Measurements from ENCODE around the gene ZBTB3. TPM values are rescaled to one million over a fixed set of nuclear protein-coding genes. Genes with fewer than 3 reads are reported as not detected.
A peak's percentile ranks its signal among the peaks of the same experiment; 100 is the strongest.

Gene ZBTB3
- total RNA-seq, 2 experiments from 2014 or later, result 2.3 to 3.5 TPM

DNA sequence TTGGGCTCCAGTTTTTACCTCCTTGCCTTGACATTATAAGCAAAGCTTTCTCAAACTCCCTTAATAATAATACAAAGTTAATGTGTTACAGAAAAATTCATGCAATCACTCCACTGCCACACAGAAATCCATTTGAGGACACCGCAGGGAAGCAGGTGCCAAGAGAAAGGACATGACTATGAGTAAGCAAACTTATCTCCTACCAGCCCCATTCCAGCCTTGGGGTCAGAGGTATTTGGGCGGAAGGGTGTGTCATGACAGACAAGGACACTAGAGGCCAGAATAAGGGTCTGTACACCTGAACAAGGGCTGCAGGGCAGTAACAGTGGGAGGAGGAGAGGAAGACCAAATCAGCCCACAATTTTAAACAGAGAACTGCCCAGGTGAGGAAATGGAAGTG lies 40.6 kb downstream of the ZBTB3 start:
- H3K36me3 ChIP-seq (ENCODE audit: insufficient read depth, low read length), result peaks cover 74% of the 10 kb centered on the region
- H3K9me3 Mint-ChIP-seq, result no peaks in the 10 kb centered on the region

DNA sequence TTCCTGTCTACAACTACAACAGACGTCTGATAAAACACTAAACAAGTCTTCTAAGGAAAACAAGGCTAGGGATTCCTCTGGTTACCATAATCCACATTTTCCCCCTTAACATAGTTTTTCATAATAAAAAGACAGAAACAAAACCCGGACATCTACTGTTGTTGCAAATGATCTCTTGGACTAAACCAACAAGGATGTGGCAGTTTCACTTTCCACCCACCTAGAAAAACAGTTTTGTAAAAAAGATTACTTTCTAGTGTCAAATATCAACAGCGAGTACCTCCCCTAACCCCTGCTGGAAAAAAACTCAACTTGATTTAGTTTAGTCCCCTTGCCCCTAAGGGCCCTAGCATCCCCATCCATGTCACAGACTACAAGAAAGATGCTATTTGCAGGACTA lies 41.1 kb downstream of the ZBTB3 start:
- H3K27me3 Mint-ChIP-seq, result no peaks in the 10 kb centered on the region
- H3K9me3 Mint-ChIP-seq, result no peaks in the 10 kb centered on the region
- intact Hi-C loops (cut with DNase I, micrococcal nuclease), result loop anchor here in 1 of 2 experiments (1.0 kb wide), 1 partner anchor 11 kb away; no protein-coding TSS in a partner anchor
- ChIA-PET POLR2A (interaction anchor here (1.3 to 9.9 kb wide), 2 partner anchors 15 to 60 kb away, joined by 3 to 165 read pairs; partner anchors contain the start of genes HNRNPUL2, INTS5 and TTC9C), CTCF (no interaction called here)
- TF ChIP-seq, protein P1, sequence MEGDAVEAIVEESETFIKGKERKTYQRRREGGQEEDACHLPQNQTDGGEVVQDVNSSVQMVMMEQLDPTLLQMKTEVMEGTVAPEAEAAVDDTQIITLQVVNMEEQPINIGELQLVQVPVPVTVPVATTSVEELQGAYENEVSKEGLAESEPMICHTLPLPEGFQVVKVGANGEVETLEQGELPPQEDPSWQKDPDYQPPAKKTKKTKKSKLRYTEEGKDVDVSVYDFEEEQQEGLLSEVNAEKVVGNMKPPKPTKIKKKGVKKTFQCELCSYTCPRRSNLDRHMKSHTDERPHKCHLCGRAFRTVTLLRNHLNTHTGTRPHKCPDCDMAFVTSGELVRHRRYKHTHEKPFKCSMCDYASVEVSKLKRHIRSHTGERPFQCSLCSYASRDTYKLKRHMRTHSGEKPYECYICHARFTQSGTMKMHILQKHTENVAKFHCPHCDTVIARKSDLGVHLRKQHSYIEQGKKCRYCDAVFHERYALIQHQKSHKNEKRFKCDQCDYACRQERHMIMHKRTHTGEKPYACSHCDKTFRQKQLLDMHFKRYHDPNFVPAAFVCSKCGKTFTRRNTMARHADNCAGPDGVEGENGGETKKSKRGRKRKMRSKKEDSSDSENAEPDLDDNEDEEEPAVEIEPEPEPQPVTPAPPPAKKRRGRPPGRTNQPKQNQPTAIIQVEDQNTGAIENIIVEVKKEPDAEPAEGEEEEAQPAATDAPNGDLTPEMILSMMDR (IDR thresholded peaks at IDR 0.05), result no peak
- peak overlapping the region; percentile 34 for H3K4me3 Mint-ChIP-seq
- Histone ChIP-seq H3K27me3 (ENCODE audit: control insufficient read depth in 1 of 2, insufficient read depth in 2 of 2, low read length in 2 of 2) (no peaks in the 10 kb centered on the region), H3K36me3 (ENCODE audit: insufficient read depth, low read length) (peaks cover 69% of the 10 kb centered on the region), H3K9me3 (ENCODE audit: control insufficient read depth in 1 of 2, insufficient read depth in 1 of 2, low read length in 2 of 2) (no peaks in the 10 kb centered on the region), H3K27ac (ENCODE audit: low read depth in 1 of 2, low read length in 2 of 2) (peak overlapping the region in 1 of 2 donors; percentile 50), H3K4me3 (ENCODE audit: low read length) (no peak overlapping the region), H3K4me1 (ENCODE audit: insufficient read depth, low read length) (peaks cover 47% of the 10 kb centered on the region)
- DNase-seq (peak in 1 of 14 experiments; percentile 22), ATAC-seq (ENCODE audit: poor library complexity) (no peak)
- peaks cover 80% of the 10 kb centered on the region for H3K36me3 Mint-ChIP-seq (ENCODE audit: low read depth)
- peaks cover 56% of the 10 kb centered on the region for H3K4me1 Mint-ChIP-seq (ENCODE audit: low read depth)
- peak overlapping the region; percentile 50 for H3K27ac Mint-ChIP-seq

More for the DNA sequence above, 40.6 kb downstream of the ZBTB3 start:
- H3K27me3 Mint-ChIP-seq, result no peaks in the 10 kb centered on the region
- peak overlapping the region; percentile 50 for H3K27ac Mint-ChIP-seq
- Histone ChIP-seq H3K27ac (ENCODE audit: low read depth in 1 of 2, low read length in 2 of 2) (peak overlapping the region in 1 of 2 donors; percentile 50), H3K4me1 (ENCODE audit: insufficient read depth, low read length) (peaks cover 43% of the 10 kb centered on the region), H3K9me3 (ENCODE audit: control insufficient read depth in 1 of 2, insufficient read depth in 1 of 2, low read length in 2 of 2) (no peaks in the 10 kb centered on the region), H3K4me3 (ENCODE audit: low read length) (no peak overlapping the region), H3K27me3 (ENCODE audit: control insufficient read depth in 1 of 2, insufficient read depth in 2 of 2, low read length in 2 of 2) (no peaks in the 10 kb centered on the region)
- DNase-seq (no peak), ATAC-seq (ENCODE audit: poor library complexity) (no peak)
- CTCF ChIA-PET, result no interaction called here
- TF ChIP-seq, protein P1 (IDR thresholded peaks at IDR 0.05), result no peak
- no peak overlapping the region for H3K4me3 Mint-ChIP-seq
- H3K4me1 Mint-ChIP-seq (ENCODE audit: low read depth), result peaks cover 59% of the 10 kb centered on the region
- POLR2A ChIA-PET, result interaction anchor here (1.3 to 9.9 kb wide), 2 partner anchors 15 to 61 kb away, joined by 3 to 165 read pairs; partner anchors contain the start of genes HNRNPUL2, INTS5 and TTC9C
- H3K36me3 Mint-ChIP-seq (ENCODE audit: low read depth), result peaks cover 85% of the 10 kb centered on the region
- intact Hi-C loops (cut with DNase I, micrococcal nuclease), result loop anchor here in 1 of 2 experiments (1.0 kb wide), 1 partner anchor 11 kb away; no protein-coding TSS in a partner anchor

DNA sequence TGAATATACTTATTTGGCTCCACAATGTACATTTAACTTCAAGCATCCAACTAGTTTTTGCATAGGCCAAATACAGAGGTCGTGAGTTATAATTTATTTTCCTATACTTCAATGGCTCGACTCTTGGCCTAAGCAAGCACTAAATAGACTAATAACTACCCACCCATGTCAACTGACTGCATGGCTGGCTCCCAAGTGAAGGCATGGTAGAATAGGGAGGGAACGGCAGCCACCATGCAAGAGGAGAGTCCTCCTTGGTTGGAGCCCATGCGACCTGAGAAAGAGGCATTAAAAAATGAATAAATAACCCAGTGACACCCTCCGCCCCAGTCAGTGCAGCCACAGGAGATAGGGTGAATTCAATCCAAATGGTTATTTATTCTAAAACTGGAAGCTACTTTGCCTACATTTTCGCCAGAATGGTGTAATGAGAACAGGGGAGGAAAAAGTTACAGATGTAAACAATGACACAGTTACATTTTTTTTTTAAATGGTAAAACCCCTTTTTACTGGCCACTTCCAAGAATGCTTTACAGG lies 41.6 kb downstream of the ZBTB3 start:
- Histone ChIP-seq H3K4me1 (ENCODE audit: insufficient read depth, low read length) (peaks cover 47% of the 10 kb centered on the region), H3K27ac (ENCODE audit: low read depth in 1 of 2, low read length in 2 of 2) (no peak overlapping the region), H3K4me3 (ENCODE audit: low read length) (no peak overlapping the region), H3K27me3 (ENCODE audit: control insufficient read depth in 1 of 2, insufficient read depth in 2 of 2, low read length in 2 of 2) (no peaks in the 10 kb centered on the region), H3K36me3 (ENCODE audit: insufficient read depth, low read length) (peaks cover 64% of the 10 kb centered on the region), H3K9me3 (ENCODE audit: control insufficient read depth in 1 of 2, insufficient read depth in 1 of 2, low read length in 2 of 2) (no peaks in the 10 kb centered on the region)
- intact Hi-C loops (cut with DNase I, micrococcal nuclease), result no loop called here
- H3K4me3 Mint-ChIP-seq, result peak overlapping the region; percentile 34
- no peaks in the 10 kb centered on the region for H3K27me3 Mint-ChIP-seq
- peaks cover 75% of the 10 kb centered on the region for H3K36me3 Mint-ChIP-seq (ENCODE audit: low read depth)
- peaks cover 51% of the 10 kb centered on the region for H3K4me1 Mint-ChIP-seq (ENCODE audit: low read depth)
- no peaks in the 10 kb centered on the region for H3K9me3 Mint-ChIP-seq
- ATAC-seq (ENCODE audit: poor library complexity) (no peak), DNase-seq (no peak)
- ChIA-PET CTCF (interaction anchor here (0.6 kb wide), 1 partner anchor 38 kb away, joined by 3 read pairs; no protein-coding TSS in a partner anchor), POLR2A (interaction anchor here (1.3 to 9.9 kb wide), 3 partner anchors 16 to 121 kb away, joined by 3 to 165 read pairs (median 6); partner anchors contain the start of genes HNRNPUL2, INTS5, TTC9C and TUT1)
- H3K27ac Mint-ChIP-seq, result peak overlapping the region; percentile 50
- TF ChIP-seq, protein P1 (IDR thresholded peaks at IDR 0.05), result no peak

Measured in CD4-positive, alpha-beta T cell (primary cell).